Measurements from ENCODE around the gene BCAT1.

The BCAT1 gene

GRCh38 chr12:24977060-24977459 lies 28.2 kb upstream of the BCAT1 start:
- TF ChIP-seq, protein P1, sequence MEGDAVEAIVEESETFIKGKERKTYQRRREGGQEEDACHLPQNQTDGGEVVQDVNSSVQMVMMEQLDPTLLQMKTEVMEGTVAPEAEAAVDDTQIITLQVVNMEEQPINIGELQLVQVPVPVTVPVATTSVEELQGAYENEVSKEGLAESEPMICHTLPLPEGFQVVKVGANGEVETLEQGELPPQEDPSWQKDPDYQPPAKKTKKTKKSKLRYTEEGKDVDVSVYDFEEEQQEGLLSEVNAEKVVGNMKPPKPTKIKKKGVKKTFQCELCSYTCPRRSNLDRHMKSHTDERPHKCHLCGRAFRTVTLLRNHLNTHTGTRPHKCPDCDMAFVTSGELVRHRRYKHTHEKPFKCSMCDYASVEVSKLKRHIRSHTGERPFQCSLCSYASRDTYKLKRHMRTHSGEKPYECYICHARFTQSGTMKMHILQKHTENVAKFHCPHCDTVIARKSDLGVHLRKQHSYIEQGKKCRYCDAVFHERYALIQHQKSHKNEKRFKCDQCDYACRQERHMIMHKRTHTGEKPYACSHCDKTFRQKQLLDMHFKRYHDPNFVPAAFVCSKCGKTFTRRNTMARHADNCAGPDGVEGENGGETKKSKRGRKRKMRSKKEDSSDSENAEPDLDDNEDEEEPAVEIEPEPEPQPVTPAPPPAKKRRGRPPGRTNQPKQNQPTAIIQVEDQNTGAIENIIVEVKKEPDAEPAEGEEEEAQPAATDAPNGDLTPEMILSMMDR (conservative IDR thresholded peaks at IDR 0.05; ENCODE audit: control insufficient read depth, insufficient read depth, low read depth, low read length), result no peak
- no peak for DNase-seq (ENCODE audit: low read depth)
- no peak overlapping the region for H3K4me3 ChIP-seq (ENCODE audit: control insufficient read depth, low read depth, low read length)

DNA sequence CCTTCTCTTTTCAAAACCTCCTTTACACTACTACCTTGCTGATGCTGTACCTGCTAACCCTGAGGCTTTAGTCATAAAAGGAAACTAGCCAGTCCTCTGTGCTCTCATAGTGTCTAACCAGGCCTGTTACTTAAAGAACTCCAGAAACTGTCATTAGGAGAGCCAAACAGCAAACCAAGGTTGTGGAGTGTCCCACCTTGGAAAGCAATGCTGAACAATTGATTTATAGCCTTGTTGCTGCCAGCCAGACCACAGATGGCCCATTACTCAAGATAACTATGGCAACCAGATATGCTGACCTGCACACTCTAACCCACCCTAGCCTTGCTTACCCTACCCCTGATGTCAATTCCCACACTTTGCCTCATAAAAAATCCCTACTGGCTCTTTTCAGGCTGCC lies 26.5 kb upstream of the BCAT1 start:
- TF ChIP-seq, protein P1 (conservative IDR thresholded peaks at IDR 0.05; ENCODE audit: control insufficient read depth, insufficient read depth, low read depth, low read length), result no peak
- H3K4me3 ChIP-seq (ENCODE audit: control insufficient read depth, low read depth, low read length), result no peak overlapping the region
- DNase-seq (ENCODE audit: low read depth), result no peak

GRCh38 chr12:24974216-24974615 lies 25.3 kb upstream of the BCAT1 start:
- DNase-seq (ENCODE audit: low read depth), result no peak
- no peak overlapping the region for H3K4me3 ChIP-seq (ENCODE audit: control insufficient read depth, low read depth, low read length)
- TF ChIP-seq, protein P1 (conservative IDR thresholded peaks at IDR 0.05; ENCODE audit: control insufficient read depth, insufficient read depth, low read depth, low read length), result no peak

DNA sequence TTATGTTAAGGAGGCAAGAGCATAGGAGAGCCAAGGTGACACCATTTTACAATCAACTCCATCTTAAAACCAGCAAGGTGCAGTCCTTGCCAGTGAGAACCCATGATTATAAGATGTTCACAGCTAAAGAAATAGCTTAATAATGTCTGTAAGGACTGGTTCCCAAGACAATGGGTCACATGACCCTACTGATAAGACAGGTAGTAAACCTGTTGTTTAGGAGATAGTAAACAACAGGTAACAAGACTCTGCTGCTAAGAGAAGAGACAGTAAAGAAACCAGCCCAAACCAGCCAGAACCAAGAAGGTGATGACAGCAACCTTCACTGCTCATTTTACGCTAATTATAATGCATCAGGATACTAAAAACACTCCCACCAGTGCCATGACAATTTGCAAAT lies 23.2 kb upstream of the BCAT1 start:
- H3K4me3 ChIP-seq (ENCODE audit: control insufficient read depth, low read depth, low read length), result no peak overlapping the region
- TF ChIP-seq, protein P1 (conservative IDR thresholded peaks at IDR 0.05; ENCODE audit: control insufficient read depth, insufficient read depth, low read depth, low read length), result no peak
- DNase-seq (ENCODE audit: low read depth), result no peak

GRCh38 chr12:24970177-24970576 lies 21.3 kb upstream of the BCAT1 start:
- DNase-seq (ENCODE audit: low read depth), result no peak
- no peak overlapping the region for H3K4me3 ChIP-seq (ENCODE audit: control insufficient read depth, low read depth, low read length)
- TF ChIP-seq, protein P1 (conservative IDR thresholded peaks at IDR 0.05; ENCODE audit: control insufficient read depth, insufficient read depth, low read depth, low read length), result no peak

GRCh38 chr12:24966951-24967564 lies 18.2 kb upstream of the BCAT1 start:
- H3K4me3 ChIP-seq (ENCODE audit: control insufficient read depth, low read depth, low read length), result no peak overlapping the region
- TF ChIP-seq, protein P1 (conservative IDR thresholded peaks at IDR 0.05; ENCODE audit: control insufficient read depth, insufficient read depth, low read depth, low read length), result no peak
- DNase-seq (ENCODE audit: low read depth), result no peak

DNA sequence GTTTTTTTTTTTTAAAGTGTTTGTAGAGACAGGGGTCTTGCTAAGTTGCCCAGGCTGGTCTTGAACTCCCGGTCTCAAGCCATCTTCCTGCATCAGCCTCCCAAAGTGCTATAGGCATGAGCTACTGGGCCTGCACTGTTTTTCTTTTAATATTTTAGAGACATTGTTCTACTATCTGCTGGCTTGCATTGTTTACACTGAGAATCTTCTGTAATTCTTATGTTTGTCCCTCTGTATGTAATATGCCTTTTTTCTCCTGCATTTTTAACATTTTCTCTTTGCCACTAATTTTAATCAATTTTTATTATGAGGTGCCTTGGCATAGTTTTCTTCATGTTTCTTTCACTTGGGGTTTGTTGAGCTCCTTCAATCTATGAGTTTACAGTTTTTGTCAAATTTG lies 15.4 kb upstream of the BCAT1 start:
- no peak overlapping the region for H3K4me3 ChIP-seq (ENCODE audit: control insufficient read depth, low read depth, low read length)
- DNase-seq (ENCODE audit: low read depth), result no peak
- TF ChIP-seq, protein P1 (conservative IDR thresholded peaks at IDR 0.05; ENCODE audit: control insufficient read depth, insufficient read depth, low read depth, low read length), result no peak
